Prostate gland (tissue), 2 donors: Measurements from ENCODE around the gene SULT1C4. TPM values are rescaled to one million over a fixed set of nuclear protein-coding genes. Genes with fewer than 3 reads are reported as not detected.
A peak's percentile ranks its signal among the peaks of the same experiment; 100 is the strongest.

Source experiments
- DNase-seq: peaks from one replicate; pipeline ENCODE4 v3.0.0-alpha.2; 2019; ENCODE audit warnings: low spot score
- H3K27ac ChIP-seq, 2 donors: fragments of 200-600 bp; sonication (generic); 2 replicates each; pipeline ENCODE4 v1.5.1; 2017 to 2019
- H3K27me3 ChIP-seq: fragments of 200-600 bp; sonication (generic); replicated peaks from 2 replicates; pipeline ENCODE4 v1.5.1; 2019; ENCODE audit not compliant: insufficient read depth
- H3K36me3 ChIP-seq, 2 donors: fragments of 200-600 bp; sonication (generic); 1 replicate in 1 of 2; 2 replicates in 1 of 2; pipeline versions ENCODE4 v1.5.1 to v1.8.1; 2017 to 2019
- H3K4me1 ChIP-seq: fragments of 200-600 bp; sonication (generic); replicated peaks from 2 replicates; pipeline ENCODE4 v1.5.1; 2019
- H3K4me3 ChIP-seq, 2 donors: fragments of 200-600 bp; sonication (generic); 2 replicates each; pipeline ENCODE4 v1.5.1; 2017 to 2019
- H3K9me3 ChIP-seq: fragments of 200-600 bp; sonication (generic); 2 replicates; pipeline ENCODE4 v1.5.1; 2017
- CTCF ChIP-seq, 4 experiments: fragments of 200-600 bp in 2 of 4; fragments of 450-650 bp in 2 of 4; sonication (generic) in 2 of 4; IDR thresholded peaks; 1 replicate in 3 of 4; 2 replicates in 1 of 4; pipeline ENCODE4 v1.5.1; 2016 to 2019; ENCODE audit warnings: antibody characterized with exemption in 4 of 4, mild to moderate bottlenecking in 2 of 4, moderate library complexity in 2 of 4
- POLR2A ChIP-seq: fragments of 450-650 bp; IDR thresholded peaks from one replicate; pipeline ENCODE4 v1.6.1; 2016; ENCODE audit warnings: antibody characterized with exemption, mild to moderate bottlenecking
- POLR2AphosphoS5 ChIP-seq: sonication (generic); formaldehyde crosslinking; IDR thresholded peaks from one replicate; pipeline ENCODE4 v1.6.1; 2017; ENCODE audit warnings: antibody characterized with exemption
- WGBS: methylation state at CpG from one replicate; pipeline ENCODE4 v1.1.5; 2018; 5-methylcytosine and 5-hydroxymethylcytosine counted together
- intact Hi-C: fragments of 100-400 bp; cut with DNase I; formaldehyde crosslinking; loops from one replicate; pipeline ENCODE4 v1.14.2; 2022
- total RNA-seq, 2 donors: library from RNA; depleted of rRNA; stranded (reverse); fragments of >200 nt; gene quantifications; one replicate each; pipeline ENCODE4 v1.1.0, GENCODE V29; 2016

The SULT1C4 gene
- total RNA-seq, 2 donors from 2014 or later: 2.2 TPM; not detected in 1

DNA sequence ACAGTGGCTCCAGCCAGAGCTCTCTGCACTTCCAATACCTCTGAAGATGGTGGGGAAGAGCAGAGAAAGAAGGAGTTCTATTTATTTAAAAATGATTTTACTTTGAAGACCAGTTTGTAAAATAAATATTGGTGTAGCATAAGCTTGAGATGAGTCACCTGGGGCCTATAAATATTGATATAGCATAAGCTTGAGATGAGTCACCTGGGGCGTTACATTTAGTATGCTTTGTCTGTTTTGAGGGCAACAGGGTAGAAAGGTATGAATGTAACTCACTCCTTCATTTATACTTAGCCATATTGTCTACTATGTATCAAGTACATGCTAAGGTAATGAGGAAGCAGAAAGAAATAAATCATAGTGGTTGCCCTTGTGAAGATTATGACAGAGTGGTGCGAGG, 7.7 kb upstream of the SULT1C4 start:
- intact Hi-C loops: no loop called here
- no peaks in the 10 kb centered on the region for H3K4me1 ChIP-seq
- no peaks in the 10 kb centered on the region for H3K36me3 ChIP-seq
- no peak for DNase-seq
- no peaks in the 10 kb centered on the region for H3K9me3 ChIP-seq
- H3K27me3 ChIP-seq: no peaks in the 10 kb centered on the region
- WGBS: 80% methylated on average over 2 of the region's 2 CpGs
- H3K27ac ChIP-seq: no peak overlapping the region
- H3K4me3 ChIP-seq: no peak overlapping the region
- TF ChIP-seq POLR2AphosphoS5: peak; percentile 13
- TF ChIP-seq CTCF (IDR thresholded peaks at IDR 0.05): no peak
- no peak for TF ChIP-seq POLR2A

DNA sequence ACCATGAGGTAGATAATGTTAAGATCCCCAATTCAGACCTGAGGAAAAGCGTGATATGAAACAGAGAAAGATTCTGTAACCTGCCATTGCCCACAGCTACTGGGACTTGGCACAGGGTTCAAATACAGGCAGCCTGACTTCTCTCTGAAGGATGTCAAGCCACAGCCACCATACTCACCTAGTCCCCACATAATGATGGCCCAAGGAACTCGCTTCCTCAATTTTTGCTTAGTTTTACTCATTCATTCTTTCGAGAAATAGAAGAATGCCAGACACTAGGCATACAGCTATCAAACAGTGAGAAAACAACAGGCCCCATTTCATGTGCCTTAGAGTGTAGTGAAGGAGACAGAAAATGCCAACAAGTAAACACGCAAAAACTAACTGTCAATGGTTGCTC, 980 bp upstream of the SULT1C4 start:
- H3K4me3 ChIP-seq: no peak overlapping the region
- H3K36me3 ChIP-seq: no peaks in the 10 kb centered on the region
- peaks cover 9% of the 10 kb centered on the region for H3K4me1 ChIP-seq
- intact Hi-C loops: no loop called here
- no peaks in the 10 kb centered on the region for H3K9me3 ChIP-seq
- peak overlapping the region in 1 of 2 donors; percentile 51 for H3K27ac ChIP-seq
- 88% methylated on average over 4 of the region's 4 CpGs for WGBS
- no peaks in the 10 kb centered on the region for H3K27me3 ChIP-seq
- TF ChIP-seq POLR2AphosphoS5 (peak; percentile 22), POLR2A (no peak), CTCF (IDR thresholded peaks at IDR 0.05) (no peak)
- DNase-seq: no peak

GRCh38 chr2:108377401-108377800, 353 bp upstream of the SULT1C4 start:
- Histone ChIP-seq H3K9me3 (no peaks in the 10 kb centered on the region), H3K4me1 (peaks cover 9% of the 10 kb centered on the region), H3K36me3 (no peaks in the 10 kb centered on the region), H3K27me3 (no peaks in the 10 kb centered on the region), H3K4me3 (peak overlapping the region; percentile 9 to 13), H3K27ac (peak overlapping the region; percentile 48 to 51)
- 13% methylated on average over 1 of the region's 1 CpG for WGBS
- no peak for DNase-seq
- intact Hi-C loops: no loop called here
- TF ChIP-seq CTCF (IDR thresholded peaks at IDR 0.05): no peak
- no peak for TF ChIP-seq POLR2AphosphoS5
- no peak for TF ChIP-seq POLR2A

DNA sequence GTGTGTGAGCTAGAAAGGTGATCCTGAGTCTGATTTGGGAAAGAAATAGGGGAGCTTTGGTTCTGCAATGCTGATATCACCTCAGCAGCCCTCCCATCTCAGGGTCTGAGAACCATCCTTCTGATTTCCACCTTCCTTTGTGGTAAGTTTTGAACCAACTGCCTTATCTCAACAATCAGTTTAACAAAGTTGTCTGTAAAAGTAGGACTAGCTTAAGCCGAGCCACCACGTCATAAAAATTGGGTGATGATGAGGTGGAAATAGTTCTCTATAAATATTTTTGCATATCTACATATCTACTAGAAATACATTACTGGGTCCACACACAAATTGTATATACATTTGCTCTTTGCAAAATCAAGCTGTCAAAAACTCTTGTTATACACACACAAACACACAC, 1.1 kb downstream of the SULT1C4 start:
- H3K36me3 ChIP-seq: no peaks in the 10 kb centered on the region
- intact Hi-C loops: no loop called here
- peak overlapping the region in 1 of 2 donors; percentile 13 for H3K4me3 ChIP-seq
- H3K27me3 ChIP-seq: no peaks in the 10 kb centered on the region
- H3K4me1 ChIP-seq: peaks cover 9% of the 10 kb centered on the region
- 20% methylated on average over 2 of the region's 2 CpGs for WGBS
- TF ChIP-seq POLR2AphosphoS5 (no peak), POLR2A (no peak), CTCF (IDR thresholded peaks at IDR 0.05) (no peak)
- H3K9me3 ChIP-seq: no peaks in the 10 kb centered on the region
- H3K27ac ChIP-seq: peak overlapping the region in 1 of 2 donors; percentile 48
- no peak for DNase-seq

- WGBS: 38% methylated on average over 4 of the region's 4 CpGs
- H3K36me3 ChIP-seq: no peaks in the 10 kb centered on the region
- no peak overlapping the region for H3K27ac ChIP-seq
- no peaks in the 10 kb centered on the region for H3K9me3 ChIP-seq
- DNase-seq: no peak
- H3K4me3 ChIP-seq: no peak overlapping the region
- no peaks in the 10 kb centered on the region for H3K27me3 ChIP-seq
- intact Hi-C loops: no loop called here
- TF ChIP-seq POLR2AphosphoS5 (no peak), CTCF (IDR thresholded peaks at IDR 0.05) (no peak), POLR2A (no peak)
- peaks cover 6% of the 10 kb centered on the region for H3K4me1 ChIP-seq
Measured at GRCh38 chr2:108382196-108382595, 4.4 kb downstream of the SULT1C4 start.
